ENCODE measurements around the gene REEP2. TPM values are rescaled to one million over a fixed set of nuclear protein-coding genes. Genes with fewer than 3 reads are reported as not detected.

The REEP2 gene
- total and polyA plus RNA-seq, 8 donors: 0.52 to 2.5 (median 1.9) TPM

DNA sequence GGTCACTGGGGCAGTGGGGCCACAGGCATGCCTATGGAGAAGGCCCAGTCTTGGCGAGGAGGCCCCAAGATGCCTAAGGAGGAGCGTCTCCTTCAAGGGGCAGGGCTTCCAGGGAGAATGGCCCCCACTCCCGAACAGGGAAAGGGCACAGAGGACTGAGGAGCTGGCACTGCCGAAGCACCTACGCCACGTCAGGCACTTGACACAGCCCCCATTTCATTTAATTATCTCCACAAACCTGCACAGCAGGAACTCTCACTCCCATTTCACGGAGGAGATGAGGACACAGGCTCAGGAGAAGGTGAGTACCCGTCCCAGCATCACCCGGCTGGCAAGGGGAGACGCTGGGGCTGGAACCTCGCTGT is 52.4 kb downstream of the REEP2 start:
- intact Hi-C loops (cut with DNase I): no loop called here
- Histone ChIP-seq H3K27me3 (peaks cover 3 to 34% of the 10 kb centered on the region in 2 donors), H3K4me1 (peaks cover 7 to 31% of the 10 kb centered on the region in 2 donors), H3K27ac (no peak overlapping the region), H3K4me3 (peak overlapping the region; percentile 54), H3K9me3 (no peaks in the 10 kb centered on the region), H3K36me3 (no peaks in the 10 kb centered on the region)
- DNase-seq: no peak
- ATAC-seq: peak; percentile 5
- TF ChIP-seq, protein P1, sequence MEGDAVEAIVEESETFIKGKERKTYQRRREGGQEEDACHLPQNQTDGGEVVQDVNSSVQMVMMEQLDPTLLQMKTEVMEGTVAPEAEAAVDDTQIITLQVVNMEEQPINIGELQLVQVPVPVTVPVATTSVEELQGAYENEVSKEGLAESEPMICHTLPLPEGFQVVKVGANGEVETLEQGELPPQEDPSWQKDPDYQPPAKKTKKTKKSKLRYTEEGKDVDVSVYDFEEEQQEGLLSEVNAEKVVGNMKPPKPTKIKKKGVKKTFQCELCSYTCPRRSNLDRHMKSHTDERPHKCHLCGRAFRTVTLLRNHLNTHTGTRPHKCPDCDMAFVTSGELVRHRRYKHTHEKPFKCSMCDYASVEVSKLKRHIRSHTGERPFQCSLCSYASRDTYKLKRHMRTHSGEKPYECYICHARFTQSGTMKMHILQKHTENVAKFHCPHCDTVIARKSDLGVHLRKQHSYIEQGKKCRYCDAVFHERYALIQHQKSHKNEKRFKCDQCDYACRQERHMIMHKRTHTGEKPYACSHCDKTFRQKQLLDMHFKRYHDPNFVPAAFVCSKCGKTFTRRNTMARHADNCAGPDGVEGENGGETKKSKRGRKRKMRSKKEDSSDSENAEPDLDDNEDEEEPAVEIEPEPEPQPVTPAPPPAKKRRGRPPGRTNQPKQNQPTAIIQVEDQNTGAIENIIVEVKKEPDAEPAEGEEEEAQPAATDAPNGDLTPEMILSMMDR (IDR thresholded peaks at IDR 0.05): no peak

DNA sequence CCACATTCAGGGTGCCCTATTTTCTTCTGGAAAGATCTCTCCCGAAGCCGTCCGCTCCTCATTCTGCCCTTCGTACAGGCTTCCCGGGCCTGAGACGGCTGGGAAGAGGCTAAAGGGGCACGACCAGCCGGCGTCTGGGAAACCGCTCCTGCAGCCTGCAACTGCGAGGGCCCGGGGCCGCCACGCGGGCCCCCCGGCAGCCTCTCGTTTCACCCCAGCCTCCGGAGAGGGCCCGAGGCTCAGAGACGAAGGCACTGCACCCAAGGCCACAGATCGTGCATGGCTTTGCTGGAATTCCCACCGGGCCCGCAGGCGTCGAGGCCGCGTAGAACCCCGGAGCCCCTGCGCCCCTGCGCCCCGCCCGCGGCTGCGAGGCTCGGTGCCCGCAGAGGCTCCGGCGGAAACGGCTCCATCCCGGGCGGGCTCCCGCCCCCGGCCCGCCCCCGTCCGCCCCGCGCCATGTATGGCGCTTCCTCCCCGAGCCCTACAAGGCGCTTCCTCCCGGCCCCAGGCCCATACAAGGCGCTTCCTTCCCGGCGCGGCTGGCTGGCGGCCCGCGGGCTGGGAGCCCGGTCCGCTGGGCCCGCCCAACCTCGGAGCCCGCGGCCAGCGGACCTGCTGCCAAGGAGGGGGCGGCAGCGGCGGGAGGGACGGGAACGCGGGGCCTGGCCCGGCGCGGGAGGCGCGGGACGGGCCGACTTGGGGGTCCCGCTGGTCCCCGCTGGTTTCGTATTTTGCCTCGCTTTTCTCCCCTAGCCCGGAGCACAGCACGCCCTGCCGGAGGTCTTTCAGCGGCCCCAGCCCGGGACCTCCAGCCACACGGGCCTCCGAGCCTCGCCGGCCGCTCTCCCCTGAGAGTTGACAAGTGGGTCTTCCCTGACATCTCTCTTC is 53.1 kb downstream of the REEP2 start:
- Histone ChIP-seq H3K27me3 (peaks cover 3 to 34% of the 10 kb centered on the region in 2 donors), H3K4me1 (peaks cover 7 to 24% of the 10 kb centered on the region in 2 donors), H3K9me3 (no peaks in the 10 kb centered on the region), H3K4me3 (peak overlapping the region; percentile 54), H3K36me3 (no peaks in the 10 kb centered on the region), H3K27ac (peak overlapping the region; percentile 33 to 36)
- DNase-seq (peak; percentile 85 to 98 (median 94)), ATAC-seq (peak; percentile 98)
- intact Hi-C loops (cut with DNase I): no loop called here
- TF ChIP-seq, protein P1 (IDR thresholded peaks at IDR 0.05): no peak

DNA sequence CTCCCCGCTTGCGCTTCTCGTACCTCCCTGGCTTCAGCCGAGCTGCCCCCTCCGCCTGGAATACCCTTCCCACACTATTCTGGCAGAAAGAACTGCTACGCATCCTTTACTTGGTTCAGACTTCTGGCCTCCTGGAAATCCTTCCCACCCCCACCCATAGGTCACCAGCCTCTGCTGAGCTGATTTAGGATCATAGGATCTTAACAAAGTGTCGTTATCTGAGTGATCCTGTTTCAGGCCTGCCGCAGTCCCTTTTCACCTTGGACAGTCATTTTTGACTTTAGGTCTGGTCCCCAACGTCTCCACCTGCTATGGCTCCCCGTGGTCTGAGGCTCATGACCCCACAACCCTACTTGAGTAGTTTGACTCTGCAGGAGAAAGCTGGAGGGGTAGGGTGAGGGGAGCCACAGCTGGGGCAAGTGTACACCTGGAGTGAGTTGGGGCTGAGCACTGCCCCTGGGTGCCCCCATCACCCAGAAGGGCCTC is 53.7 kb downstream of the REEP2 start:
- peaks cover 7 to 18% of the 10 kb centered on the region in 2 donors for H3K4me1 ChIP-seq
- TF ChIP-seq, protein P1 (IDR thresholded peaks at IDR 0.05): no peak
- DNase-seq (no peak), ATAC-seq (no peak)
- intact Hi-C loops (cut with DNase I): no loop called here
- no peaks in the 10 kb centered on the region for H3K9me3 ChIP-seq
- peak overlapping the region in 1 of 2 donors; percentile 33 for H3K27ac ChIP-seq
- H3K4me3 ChIP-seq: peak overlapping the region; percentile 54
- peaks cover 3 to 34% of the 10 kb centered on the region in 2 donors for H3K27me3 ChIP-seq
- H3K36me3 ChIP-seq: no peaks in the 10 kb centered on the region

DNA sequence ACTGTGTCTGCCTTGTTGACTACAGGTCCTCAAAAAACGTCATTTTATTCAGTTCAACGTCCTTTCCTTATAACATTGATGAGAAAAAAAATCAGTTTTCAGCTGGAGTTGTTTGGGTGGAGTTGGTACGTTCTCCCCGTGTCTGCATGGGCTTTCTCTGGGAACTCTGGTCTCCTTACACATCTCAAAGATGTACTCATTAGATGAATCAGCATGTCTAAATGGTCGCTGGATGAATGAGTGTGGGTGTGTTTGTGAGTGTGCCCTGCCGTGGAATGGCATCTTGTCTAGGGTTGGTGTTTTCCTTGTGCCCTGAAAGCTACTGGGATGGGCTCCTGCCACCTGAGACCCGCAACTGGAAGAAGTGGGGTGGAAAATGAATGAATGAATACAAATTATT is 56.5 kb downstream of the REEP2 start:
- intact Hi-C loops (cut with DNase I): no loop called here
- no peak overlapping the region for H3K27ac ChIP-seq
- no peak for DNase-seq
- no peaks in the 10 kb centered on the region for H3K9me3 ChIP-seq
- H3K4me1 ChIP-seq: peaks cover 7 to 17% of the 10 kb centered on the region in 2 donors
- no peak overlapping the region for H3K4me3 ChIP-seq
- TF ChIP-seq, protein P1 (IDR thresholded peaks at IDR 0.05): no peak
- no peak for ATAC-seq
- no peaks in the 10 kb centered on the region for H3K36me3 ChIP-seq
- peaks cover 3 to 14% of the 10 kb centered on the region in 2 donors for H3K27me3 ChIP-seq

Other genes starting within 250 kb of the REEP2 start
- 10 to 100 TPM; 18.8 to 27.1 TPM for gene CDC23, start 225.7 kb upstream of the REEP2 start, total RNA-seq
- 10 to 100 TPM; 52.6 to 62.2 (median 56.4) TPM for gene CDC23, start 225.7 kb upstream of the REEP2 start, polyA plus RNA-seq (ENCODE audit: insufficient read length in 6 of 6)
- 1 to 10 TPM in 1 of 2 donors, not detected in 1; 1.9 TPM for gene GFRA3, start 164.4 kb upstream of the REEP2 start, total RNA-seq
- 1 to 10 TPM; 2.0 to 4.7 (median 3.5) TPM for gene GFRA3, start 164.4 kb upstream of the REEP2 start, polyA plus RNA-seq (ENCODE audit: insufficient read length in 6 of 6)
- 1 to 10 TPM in 1 of 2 donors, under 1 TPM in 1; 0.34 to 2.0 TPM for gene CDC25C, start 107.3 kb upstream of the REEP2 start, total RNA-seq
- gene CDC25C, start 107.3 kb upstream of the REEP2 start, polyA plus RNA-seq (ENCODE audit: insufficient read length in 6 of 6): 10 to 100 TPM in 3 of 6 donors, 1 to 10 TPM in 3; 6.2 to 14.6 (median 9.5) TPM
- gene FAM53C, start 100.8 kb upstream of the REEP2 start, total RNA-seq: 10 to 100 TPM; 23.9 to 25.0 TPM
- 10 to 100 TPM; 40.2 to 43.4 (median 42.5) TPM for gene FAM53C, start 100.8 kb upstream of the REEP2 start, polyA plus RNA-seq (ENCODE audit: insufficient read length in 6 of 6)
- gene KDM3B, start 86.4 kb upstream of the REEP2 start, total RNA-seq: 10 to 100 TPM; 47.5 to 50.4 TPM
- 10 to 100 TPM; 78.1 to 96.3 (median 81.5) TPM for gene KDM3B, start 86.4 kb upstream of the REEP2 start, polyA plus RNA-seq (ENCODE audit: insufficient read length in 6 of 6)
- 10 to 100 TPM; 42.3 to 92.6 TPM for gene EGR1, start 26.4 kb downstream of the REEP2 start, total RNA-seq
- gene EGR1, start 26.4 kb downstream of the REEP2 start, polyA plus RNA-seq (ENCODE audit: insufficient read length in 6 of 6): 1,000 to 10,000 TPM in 1 of 6 donors, 100 to 1,000 TPM in 4, 10 to 100 TPM in 1; 23.6 to 1,036 (median 315) TPM
- gene ETF1, start 104.2 kb downstream of the REEP2 start, total RNA-seq: 100 to 1,000 TPM; 107 to 112 TPM
- 10 to 100 TPM; 68.9 to 82.9 (median 78.7) TPM for gene ETF1, start 104.2 kb downstream of the REEP2 start, polyA plus RNA-seq (ENCODE audit: insufficient read length in 6 of 6)
- gene HSPA9, start 136.3 kb downstream of the REEP2 start, total RNA-seq: 100 to 1,000 TPM; 128 to 205 TPM
- gene HSPA9, start 136.3 kb downstream of the REEP2 start, polyA plus RNA-seq (ENCODE audit: insufficient read length in 6 of 6): 100 to 1,000 TPM; 189 to 220 (median 213) TPM